Stimulated activated CD4-positive, alpha-beta T cell treated with anti-CD3 and anti-CD28 coated beads, Interleukin-4, amount 100 ng/mL, for 24 hours (primary cell): ENCODE results near the gene FAM156A.
"Not testable (repeated sequence)": the region's sequence is repeated elsewhere in the genome, so short reads cannot be mapped to it uniquely, and the experiment has no call there.

ENCODE experiments used
- DNase-seq: peaks from one replicate; pipeline ENCODE4 v3.0.0-alpha.2; 2020

Gene FAM156A, protein sequence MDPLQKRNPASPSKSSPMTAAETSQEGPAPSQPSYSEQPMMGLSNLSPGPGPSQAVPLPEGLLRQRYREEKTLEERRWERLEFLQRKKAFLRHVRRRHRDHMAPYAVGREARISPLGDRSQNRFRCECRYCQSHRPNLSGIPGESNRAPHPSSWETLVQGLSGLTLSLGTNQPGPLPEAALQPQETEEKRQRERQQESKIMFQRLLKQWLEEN

DNA sequence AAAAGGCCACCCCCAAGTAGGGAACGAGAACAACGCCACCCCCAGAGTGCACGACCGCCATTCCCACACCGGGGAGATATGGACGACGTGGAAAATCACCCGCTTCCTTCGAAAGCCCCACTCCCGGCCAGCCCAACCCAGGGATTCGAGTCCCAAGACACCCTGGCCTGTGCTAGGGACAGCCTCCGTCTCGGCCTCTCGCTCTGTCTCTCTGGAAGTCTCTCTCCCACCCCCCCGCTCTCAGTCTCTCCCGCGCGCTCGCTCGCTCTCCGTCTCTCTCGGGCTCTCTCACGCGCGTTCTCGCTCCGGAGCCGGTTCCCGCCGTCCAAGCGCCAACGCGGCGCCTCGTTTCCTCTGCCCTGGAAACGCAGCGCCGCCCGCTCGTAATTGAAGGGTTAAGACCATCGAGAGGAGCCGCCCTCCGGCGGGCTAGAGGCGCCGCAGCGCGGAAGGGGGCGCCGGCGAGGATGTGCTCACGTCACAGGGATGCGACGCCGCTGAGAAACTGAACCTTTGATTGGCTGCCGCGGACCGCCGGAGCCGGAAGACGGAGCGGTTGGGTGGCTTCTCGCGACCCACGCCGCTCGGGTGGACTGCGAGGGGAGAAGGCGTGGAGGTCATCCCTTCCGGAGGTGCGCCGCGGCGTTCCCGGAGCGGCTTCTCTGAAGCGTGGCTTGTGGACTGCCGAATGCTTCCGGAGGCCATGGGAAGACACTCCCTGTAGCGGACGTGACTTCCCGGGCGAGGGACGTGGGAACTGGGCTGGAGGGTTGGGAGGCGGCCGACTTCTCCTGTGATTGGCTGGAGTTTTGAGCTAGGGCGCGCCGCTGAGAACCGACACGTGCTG, at the start of gene FAM156A:
Gene FAM156A (minus strand): TSS at position 406 of the 847 bp plus-strand sequence. CDS start 9,930 bp downstream, outside the sequence.
- not testable (repeated sequence) for DNase-seq

DNA sequence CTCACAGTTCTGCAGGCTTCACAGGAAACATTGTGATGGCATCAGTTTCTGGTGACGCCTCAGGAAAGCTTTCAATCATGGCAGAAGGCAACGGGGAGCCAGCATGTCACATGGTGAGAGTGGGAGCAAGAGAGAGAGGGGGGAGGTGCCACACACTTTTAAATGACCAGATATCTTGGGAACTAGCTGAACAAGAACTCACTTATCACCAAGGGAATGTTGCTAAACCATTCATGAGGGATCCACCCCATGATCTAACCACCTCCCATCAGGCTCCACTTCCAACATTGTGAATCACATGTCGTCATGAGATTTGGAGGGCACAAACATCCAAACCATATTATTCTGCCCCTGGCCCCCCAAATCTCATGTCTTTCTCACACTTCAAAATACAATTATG, 47.0 kb upstream of the FAM156A start:
- no peak for DNase-seq

DNA sequence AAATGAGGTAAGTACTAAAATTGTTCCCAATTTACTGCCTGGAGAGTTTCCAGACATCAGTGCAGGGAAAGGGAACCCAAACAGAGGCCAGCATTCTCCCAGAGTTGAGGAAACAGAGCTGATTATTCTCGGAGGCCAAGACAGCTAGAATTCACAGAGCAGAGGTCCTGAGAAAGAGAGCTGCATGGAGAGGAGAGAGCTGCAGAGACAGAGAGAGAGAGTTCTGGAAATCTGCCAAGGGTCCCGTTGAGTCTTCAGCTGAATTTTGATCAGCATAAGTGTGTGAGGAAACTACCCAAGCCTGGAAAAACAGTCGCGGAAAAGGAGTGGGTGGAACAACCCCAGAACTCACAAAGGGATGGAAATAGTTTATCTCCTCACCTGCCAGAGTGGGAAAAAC, 46.5 kb upstream of the FAM156A start:
- no peak for DNase-seq

DNA sequence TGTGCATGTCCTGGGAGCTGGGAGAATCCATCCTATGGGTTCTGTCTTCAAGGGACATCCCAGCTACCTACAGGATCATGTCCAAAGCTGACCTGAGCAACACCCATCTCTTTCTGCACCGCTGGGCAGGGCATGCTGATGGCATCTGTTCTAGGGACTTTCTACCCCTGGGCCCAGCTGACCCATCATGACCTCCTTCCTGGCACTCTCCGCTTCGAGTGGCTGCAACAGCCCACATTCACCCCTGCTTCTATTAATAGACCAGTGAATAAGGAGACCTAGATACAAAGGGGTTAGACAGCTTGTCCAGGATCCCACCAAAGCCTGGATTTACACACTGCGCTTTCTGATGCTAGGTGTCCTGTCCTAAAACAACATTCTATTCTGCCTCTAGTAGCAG, 45.7 kb upstream of the FAM156A start:
- no peak for DNase-seq

DNA sequence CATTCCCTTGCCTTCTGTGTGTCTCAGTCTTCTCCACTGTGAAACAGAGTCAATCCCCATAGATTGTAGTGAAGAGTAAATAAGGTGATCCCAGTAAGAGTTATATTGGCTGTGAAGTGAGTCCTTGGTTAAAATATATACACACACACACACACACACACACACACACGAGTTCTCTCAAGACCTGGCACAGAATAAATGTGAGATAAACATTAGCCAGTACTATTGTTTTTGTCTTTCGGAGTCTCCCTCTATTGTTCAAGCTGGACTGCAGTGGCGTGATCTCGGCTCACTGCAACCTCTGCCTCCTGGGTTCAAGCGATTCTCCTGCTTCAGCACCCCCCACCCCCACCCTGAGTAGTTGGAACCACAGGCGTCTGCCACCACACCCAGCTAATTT, 44.8 kb upstream of the FAM156A start:
- DNase-seq = no peak

DNA sequence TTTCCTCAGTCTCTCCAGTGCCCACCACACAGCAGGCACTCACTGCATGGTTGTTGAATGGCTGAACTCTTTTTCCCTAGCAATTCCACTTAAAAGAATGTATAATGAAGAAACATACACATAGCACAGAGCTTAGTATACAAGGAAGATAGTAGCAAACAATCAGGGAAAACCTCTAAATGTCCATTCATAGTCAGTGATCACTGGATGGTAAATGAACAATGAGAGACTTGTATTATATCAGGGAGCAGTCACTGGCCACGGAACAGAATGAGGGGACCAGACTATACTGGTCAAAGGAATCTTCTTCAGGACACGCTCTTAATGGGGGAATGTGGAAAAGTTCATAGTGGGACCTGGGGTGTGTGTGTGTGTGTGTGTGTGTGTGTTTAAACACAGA, 43.6 kb upstream of the FAM156A start:
- DNase-seq = no peak

DNA sequence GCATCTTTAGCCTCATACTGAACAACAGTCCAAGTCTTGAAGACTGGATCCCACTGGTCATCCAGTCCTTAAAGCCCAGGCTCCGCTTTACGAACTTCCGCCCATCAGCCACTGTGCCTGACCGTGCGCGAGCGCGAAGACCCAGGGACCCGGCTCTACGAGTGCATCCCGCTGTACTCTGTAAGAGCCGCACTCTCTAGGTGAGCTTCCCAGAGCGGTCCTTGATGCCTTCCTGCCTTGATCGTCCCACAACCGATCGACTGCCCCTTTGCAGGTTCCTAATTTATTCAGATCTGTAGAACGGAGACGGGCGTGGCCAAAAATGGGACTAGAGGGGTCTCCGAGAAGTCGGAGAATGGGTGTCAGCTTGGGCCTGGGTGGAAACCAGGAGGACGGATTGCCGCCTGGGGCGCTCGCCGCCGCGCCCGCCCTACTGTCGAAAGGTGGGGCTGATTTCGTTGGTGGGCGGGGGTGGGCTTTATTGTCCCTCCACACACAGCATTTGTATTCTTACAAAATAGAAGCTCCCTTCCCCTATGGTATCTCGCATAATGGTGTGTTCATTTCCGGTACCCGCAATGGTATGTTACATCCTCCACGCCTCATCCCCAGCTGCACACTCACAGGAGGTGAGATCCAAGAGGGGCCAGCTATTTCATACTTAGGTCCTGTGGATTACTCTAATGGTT, 42.3 kb upstream of the FAM156A start:
- DNase-seq = no peak

DNA sequence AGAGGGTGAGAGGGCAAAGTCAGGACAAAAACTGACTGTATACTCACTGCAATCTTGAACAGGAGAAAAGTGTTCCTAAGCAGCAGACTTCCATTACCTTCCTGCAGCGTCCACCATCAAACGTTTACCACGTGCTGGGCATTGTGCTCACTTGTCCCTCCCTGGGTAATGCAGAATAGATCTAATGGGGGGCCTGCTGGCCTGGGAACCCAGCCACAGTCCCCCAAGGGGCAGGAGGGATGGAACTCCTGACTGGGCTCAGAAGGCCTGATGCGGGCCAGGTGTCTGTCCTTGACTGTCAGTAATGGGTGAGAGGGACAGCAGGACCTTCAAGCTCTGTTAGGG, 37.6 kb upstream of the FAM156A start:
- no peak for DNase-seq

DNA sequence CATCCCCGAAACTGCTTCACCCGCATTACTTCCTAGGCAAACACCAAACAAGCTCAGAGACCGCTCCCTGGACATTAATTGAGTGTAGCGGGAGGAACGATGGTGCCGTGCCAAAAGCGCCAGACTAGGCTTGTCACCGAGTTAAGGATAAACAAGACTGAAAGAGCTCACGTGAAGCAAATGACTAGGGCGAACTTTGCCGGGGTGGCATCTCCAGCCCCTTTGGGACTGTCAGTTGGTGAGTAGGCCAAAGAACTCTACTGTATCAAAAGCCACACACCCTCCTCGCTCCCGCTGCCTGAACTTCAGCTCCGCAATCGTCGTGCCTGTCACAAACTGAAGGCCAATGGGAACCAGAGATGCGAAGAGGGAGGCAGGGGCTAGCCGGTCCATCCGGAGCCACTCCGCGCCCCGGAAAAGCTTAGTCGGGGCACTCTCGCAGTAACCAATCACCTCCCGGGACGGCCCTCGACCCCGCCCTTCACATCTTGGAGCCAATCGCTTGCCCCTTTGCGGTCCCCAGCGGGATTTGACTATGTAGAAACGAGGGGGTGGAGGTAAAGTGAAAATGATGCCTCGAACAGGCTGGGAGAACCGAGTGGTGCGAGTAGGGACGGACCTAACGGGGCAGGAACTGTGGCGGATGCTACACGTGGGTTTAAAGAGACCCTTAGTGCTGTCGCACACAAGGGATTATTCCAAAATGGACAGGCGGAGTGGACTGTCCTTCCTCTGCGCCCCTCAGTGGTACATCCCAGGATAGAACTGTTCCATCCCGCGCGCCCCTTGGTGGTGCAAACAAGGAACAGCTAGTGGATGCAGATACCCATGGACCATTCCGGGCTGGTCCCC, 37.0 kb upstream of the FAM156A start:
- peak; percentile 92 for DNase-seq

DNA sequence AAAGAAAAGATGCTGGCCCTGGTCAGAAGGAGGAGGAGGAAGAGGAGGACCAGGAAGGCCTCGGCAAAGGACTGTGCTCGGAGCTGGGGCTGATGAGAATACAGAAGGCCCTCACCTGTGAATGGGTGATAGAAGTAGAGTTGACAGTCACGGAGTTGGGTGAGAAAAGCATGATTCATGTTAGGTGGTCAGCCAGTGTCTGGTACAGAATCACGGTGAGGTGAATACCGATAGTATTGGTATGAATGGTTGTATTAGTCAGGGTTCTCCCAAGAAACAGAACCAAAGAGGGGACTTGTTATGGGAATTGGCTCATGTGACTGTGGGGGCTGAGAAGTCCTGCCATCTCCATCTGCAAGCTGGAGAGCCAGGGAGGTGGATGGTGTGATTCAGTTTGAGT, 32.5 kb upstream of the FAM156A start:
- no peak for DNase-seq

DNA sequence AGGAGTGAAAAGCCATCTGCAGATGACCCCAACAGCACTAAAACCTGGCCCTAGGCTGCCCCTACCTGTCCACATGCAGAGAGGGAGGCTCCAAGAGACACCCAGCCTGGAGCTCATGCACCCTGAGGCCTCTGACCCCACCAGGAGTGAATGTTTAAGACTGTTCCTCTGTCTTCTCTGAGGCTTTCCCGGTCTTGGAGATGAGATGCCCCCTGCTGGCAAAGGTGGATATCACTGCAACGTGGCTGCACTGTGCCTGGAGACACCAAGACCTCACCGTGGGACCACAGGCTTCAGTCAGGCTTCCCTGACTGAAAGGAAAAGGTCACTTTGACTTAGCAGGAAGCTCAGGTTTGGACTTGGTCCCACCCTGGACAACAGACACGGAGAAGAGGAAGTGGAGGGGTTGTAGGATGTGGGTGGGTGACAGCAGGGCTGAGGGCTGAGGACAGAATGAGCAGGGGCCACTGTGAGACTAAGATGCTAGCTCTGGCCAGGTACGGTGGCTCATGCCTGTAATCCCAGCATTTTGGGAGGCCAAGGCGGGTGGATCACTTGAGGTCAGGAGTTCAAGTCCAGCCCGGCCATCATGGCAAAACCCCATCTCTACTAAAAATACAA, 31.8 kb upstream of the FAM156A start:
- peak; percentile 62 for DNase-seq

DNA sequence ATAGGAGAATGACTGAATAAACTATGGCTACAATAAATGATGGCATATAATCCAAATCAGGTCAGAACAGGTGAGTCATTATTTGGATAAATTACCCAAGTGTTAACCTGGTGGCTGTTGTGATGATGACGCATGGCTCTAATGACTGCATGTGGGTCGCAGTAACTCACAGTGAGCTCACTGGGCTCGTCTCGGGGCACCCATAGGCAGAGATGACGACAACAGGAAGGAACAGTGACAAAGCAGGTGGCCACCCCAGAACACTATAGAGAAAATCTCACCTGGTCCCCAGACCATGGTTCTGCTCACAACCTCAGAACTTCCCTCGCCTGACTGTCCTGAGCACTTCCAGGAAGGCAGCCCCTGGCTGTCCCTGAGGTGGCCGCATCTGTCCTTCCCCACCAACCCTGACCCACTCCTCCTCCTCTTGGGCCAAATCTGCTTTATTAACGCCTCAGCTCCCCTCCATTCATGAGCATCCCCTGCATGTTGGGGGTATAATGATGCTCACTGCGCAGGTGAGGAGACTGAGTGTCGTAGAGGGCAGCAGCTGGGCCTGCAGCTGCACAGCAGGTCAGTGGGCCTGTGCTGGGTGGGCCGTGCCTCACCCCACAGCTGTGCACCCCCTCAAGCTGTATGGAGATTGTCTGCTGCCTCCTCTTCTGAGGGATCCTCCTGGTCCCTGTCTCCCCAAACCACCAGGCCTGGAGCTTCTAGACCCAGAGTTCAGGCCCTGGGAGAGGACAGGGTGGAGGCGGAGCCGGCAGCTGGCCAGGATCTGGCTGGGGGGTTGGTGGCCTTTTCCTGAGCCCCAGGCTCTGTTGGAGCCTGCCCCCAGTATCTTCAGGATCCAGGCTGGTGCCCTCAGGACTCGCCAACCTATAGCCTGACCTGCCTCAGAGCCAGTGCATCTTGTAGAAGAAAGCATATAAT, 30.9 kb upstream of the FAM156A start:
- DNase-seq = no peak

DNA sequence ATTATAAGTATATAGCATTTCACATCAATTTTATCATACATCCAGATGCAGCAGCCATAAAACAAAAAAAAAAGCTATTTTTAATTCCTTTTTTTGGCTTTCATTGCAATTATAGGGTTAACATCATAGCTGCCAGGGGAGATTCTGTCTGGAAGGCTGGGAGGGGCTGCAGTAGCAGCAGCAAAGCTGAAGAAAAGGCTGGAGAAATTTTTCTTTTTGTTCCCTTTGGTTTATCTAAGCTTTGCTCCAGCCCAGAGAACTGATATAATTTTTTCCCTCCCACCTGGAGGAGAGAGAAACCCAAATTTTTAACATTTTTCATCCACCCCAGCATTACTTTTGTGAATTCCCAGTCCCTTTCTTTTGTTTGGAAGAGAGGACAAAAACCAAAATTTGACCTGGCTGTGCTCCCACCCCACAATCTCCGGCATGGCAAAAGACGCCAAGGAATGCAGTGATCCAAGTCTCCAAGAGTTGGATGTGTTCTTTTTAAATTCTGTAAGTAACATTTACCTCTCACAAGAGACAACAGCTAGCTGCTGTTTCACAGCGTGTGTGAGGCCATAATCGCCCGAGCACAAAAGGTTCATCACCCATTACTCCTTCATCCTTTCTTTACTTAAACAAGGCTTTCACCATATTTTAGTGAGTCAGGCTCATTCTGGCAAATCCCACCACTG, 25.1 kb upstream of the FAM156A start:
- DNase-seq = no peak

DNA sequence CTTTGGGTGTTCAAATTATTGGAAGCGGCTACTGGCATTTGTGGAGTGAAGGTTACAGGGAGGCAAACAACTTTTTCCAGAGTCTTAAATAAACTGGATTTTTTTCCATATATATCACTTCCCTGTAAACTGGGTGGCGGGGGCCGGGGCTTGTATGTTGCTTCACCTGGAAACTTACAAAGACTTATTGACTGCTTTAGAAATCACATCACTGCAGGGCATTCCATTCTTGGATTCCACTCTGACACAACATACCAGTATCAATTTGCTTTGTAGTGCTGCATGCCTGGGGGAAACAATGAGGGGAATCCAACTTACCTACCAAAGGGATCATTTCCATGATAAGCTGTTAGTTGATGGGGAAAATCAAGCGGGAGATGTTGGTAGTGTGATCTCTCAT, 21.7 kb upstream of the FAM156A start:
- no peak for DNase-seq

DNA sequence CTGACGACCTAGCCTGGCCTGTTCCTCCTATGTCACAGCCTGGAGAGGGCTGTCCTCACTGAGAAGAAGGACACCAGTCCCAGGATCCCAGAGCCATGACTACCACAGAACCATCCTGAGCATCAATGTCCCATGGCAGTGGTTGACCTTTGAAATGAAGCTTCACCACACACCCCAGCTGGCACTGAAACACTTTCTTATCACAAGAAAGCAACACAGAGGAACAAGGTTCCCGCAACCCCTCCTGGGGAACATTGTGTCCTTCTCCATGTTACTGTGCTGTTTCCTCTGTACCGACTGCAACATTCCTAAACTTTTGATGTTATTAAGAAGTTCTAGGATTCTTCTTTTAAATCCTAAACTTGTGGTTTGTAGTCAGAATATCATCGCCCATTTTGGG, 21.2 kb upstream of the FAM156A start:
- no peak for DNase-seq

DNA sequence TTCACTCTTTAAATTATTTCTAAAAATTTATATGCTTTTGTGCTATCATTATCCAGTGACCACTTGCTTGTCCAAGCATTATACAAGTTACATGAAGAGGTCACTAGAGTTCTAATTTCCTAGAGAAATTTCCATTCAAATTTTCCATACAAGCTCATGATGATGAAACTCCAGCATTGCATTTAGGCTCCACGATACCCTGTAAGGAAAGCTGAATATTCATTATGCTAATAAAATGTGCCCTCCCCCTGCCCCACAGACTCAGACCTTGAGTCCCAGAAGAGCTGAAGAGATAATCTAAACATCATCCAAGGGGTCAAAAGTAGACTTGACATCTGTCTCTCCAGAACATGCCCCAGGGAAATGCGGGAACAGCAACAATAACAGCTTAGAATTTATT, 19.6 kb upstream of the FAM156A start:
- DNase-seq = no peak

DNA sequence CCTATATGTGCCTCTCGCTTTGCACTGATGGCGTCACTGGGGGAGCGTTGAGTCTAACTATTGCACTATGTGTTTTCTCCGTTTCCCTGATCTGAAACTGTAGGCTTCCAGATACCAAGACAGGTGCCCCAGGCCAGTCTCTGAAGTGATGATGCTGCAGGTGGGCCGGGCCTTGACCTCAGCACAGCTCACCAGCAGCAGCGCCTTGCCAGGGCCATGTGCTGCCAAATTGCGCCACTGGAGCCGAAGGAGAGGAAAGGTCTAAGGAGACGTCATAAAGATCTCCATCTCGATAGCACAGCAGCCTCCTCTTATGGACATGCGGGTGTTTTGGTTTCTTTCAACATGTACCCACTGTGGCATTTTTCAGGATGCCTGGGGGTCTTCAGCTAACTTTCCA, 17.3 kb upstream of the FAM156A start:
- DNase-seq = not testable (repeated sequence)

DNA sequence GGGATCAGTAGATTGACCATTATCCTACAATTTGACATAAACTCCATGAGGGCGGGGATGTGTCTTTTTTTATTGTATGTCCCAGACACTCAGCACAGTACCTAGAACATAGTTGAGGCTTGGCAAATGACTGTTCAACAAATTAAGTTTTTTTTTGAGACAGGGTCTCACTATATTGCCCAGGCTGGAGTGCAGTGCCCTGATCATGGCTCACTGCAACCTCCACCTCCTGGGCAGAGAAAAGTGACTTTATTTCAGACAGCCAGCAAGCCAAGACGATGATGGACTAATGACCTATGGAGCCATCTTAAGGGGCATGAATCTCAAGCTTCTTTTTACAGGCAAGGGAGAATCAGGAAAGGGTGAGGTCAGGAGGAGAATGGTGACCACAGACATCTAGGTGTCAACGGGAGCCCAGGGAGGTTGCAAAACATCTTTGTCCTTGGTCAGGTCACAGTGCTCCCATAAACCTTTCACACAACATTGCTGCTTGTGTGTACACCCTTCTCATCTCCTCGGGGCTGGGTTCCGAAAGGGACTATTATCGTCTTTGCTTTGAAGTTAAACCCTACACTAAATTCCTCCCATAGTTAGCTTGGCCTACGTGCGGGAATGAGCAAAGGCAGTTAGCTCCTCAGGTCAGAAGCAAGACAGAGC, 16.1 kb upstream of the FAM156A start:
- not testable (repeated sequence) for DNase-seq

DNA sequence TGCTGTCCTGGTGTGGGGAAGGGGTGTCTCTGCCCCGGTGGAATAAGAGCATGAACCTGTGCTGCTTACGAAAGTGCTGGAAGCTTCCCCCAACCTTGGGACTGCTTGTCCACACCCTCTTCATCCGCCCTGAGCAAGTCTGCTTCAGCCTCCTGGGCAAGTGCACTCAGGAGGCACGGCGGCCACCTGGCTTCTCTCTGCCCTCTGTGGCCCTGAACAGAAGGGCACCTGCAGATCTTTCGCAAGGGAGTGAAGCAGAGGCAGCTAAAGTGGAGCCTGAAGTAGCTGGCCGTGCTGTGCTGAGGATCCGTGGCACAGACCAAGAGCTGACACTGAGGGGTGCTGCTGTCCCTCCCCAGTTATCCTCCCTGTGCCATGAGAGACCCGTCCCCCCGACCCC, 9.6 kb upstream of the FAM156A start:
- DNase-seq = not testable (repeated sequence)
